SK-N-SH (cell line): Measurements from ENCODE around the gene MKS1. TPM values are rescaled to one million over a fixed set of nuclear protein-coding genes. Genes with fewer than 3 reads are reported as not detected.

Experiments used
- CTCF ChIA-PET: fragments of 300-600, 350-600 bp; formaldehyde crosslinking; extraction: SDS; loops from one replicate; lab custom pipeline; 2021; lab: Yijun Ruan, JAX
- POLR2A ChIA-PET: fragments of 350-600 bp; sonication (Branson Sonifier 250); formaldehyde crosslinking; extraction: SDS; loops from one replicate; lab custom pipeline; 2020; ENCODE audit warnings: antibody characterized with exemption, inconsistent platforms; lab: Yijun Ruan, JAX
- DNase-seq: peaks from one replicate; pipeline ENCODE4 v3.0.0; 2012
- H2AFZ ChIP-seq: fragments of 200-600 bp; sonication (generic); 2 replicates; pipeline ENCODE4 v1.8.1; 2016; ENCODE audit warnings: antibody characterized with exemption, mild to moderate bottlenecking, low read depth
- H3F3A ChIP-seq: fragments of 200-600 bp; sonication (generic); replicated peaks from 2 replicates; pipeline ENCODE3; 2016; ENCODE audit warnings: antibody characterized with exemption, mild to moderate bottlenecking; ENCODE audit not compliant: insufficient read depth
- H3K27ac ChIP-seq, 2 experiments: fragments of 200-500 bp in 1 of 2; fragments of 200-600 bp in 1 of 2; sonication (Bioruptor generic) in 1 of 2; sonication (generic), shearing (Covaris generic) in 1 of 2; 2 replicates each; pipeline versions ENCODE4 v1.5.1 to v1.6.1; 2014 to 2016; ENCODE audit warnings: low read depth in 2 of 2, inconsistent platforms in 1 of 2, low read length in 1 of 2, mild to moderate bottlenecking in 1 of 2, mixed read lengths in 1 of 2
- H3K27me3 ChIP-seq: fragments of 200-600 bp; sonication (generic), shearing (Covaris generic); 2 replicates; pipeline ENCODE4 v1.6.1; 2016; ENCODE audit warnings: mixed run types; ENCODE audit not compliant: insufficient read depth
- H3K36me3 ChIP-seq, 2 experiments: fragments of 200-500 bp in 1 of 2; fragments of 200-600 bp in 1 of 2; sonication (Bioruptor generic) in 1 of 2; sonication (generic) in 1 of 2; replicated peaks in 1 of 2; 2 replicates each; pipeline versions ENCODE3 to v1.5.1; 2014 to 2016; ENCODE audit warnings: low read length in 1 of 2, mild to moderate bottlenecking in 1 of 2; ENCODE audit not compliant: insufficient read depth in 2 of 2, control insufficient read depth in 1 of 2
- H3K4me1 ChIP-seq, 2 experiments: fragments of 200-500 bp in 1 of 2; fragments of 200-600 bp in 1 of 2; sonication (Bioruptor generic) in 1 of 2; sonication (generic), shearing (Covaris generic) in 1 of 2; 2 replicates each; pipeline versions ENCODE4 v1.5.1 to v1.6.1; 2014 to 2016; ENCODE audit warnings: low read depth in 1 of 2, low read length in 1 of 2, mixed run types in 1 of 2; ENCODE audit not compliant: insufficient read depth in 2 of 2, control insufficient read depth in 1 of 2
- H3K4me2 ChIP-seq: fragments of 200-600 bp; sonication (generic), shearing (Covaris generic); 2 replicates; pipeline ENCODE4 v1.6.1; 2017; ENCODE audit warnings: mixed run types
- H3K4me3 ChIP-seq, 2 experiments: fragments of 200-500 bp in 1 of 2; fragments of 200-600 bp in 1 of 2; sonication (Bioruptor generic) in 1 of 2; sonication (generic), shearing (Covaris generic) in 1 of 2; 2 replicates each; pipeline versions ENCODE4 v1.5.1 to v1.8.1; 2014 to 2016; ENCODE audit warnings: low read depth in 2 of 2, inconsistent platforms in 1 of 2, low read length in 1 of 2, mild to moderate bottlenecking in 1 of 2, mixed read lengths in 1 of 2, moderate library complexity in 1 of 2
- H3K79me2 ChIP-seq: fragments of 200-600 bp; sonication (generic); 2 replicates; pipeline ENCODE4 v1.8.1; 2017; ENCODE audit warnings: mild to moderate bottlenecking; ENCODE audit not compliant: insufficient read depth
- H3K9ac ChIP-seq: fragments of 200-600 bp; sonication (generic); 2 replicates; pipeline ENCODE4 v1.6.1; 2017; ENCODE audit warnings: mixed run types
- H3K9me2 ChIP-seq: fragments of 200-600 bp; sonication (generic); 2 replicates; pipeline ENCODE4 v1.6.1; 2017; ENCODE audit warnings: mixed run types
- H3K9me3 ChIP-seq: fragments of 200-600 bp; sonication (generic); 2 replicates; pipeline ENCODE4 v1.6.1; 2017; ENCODE audit warnings: mixed run types, mild to moderate bottlenecking, moderate library complexity
- H4K20me1 ChIP-seq: fragments of 200-600 bp; sonication (generic); 2 replicates; pipeline ENCODE4 v1.6.1; 2017; ENCODE audit warnings: mild to moderate bottlenecking, mixed run types; ENCODE audit not compliant: insufficient read depth
- CTCF ChIP-seq: fragments of 200-600 bp; sonication (generic); IDR thresholded peaks from 2 replicates; pipeline ENCODE4 v1.6.1; 2017; ENCODE audit warnings: antibody characterized with exemption, mild to moderate bottlenecking, moderate library complexity
- MXI1 ChIP-seq: IDR thresholded peaks from 2 replicates; pipeline ENCODE4 v1.6.1; 2012; ENCODE audit warnings: mild to moderate bottlenecking, low read depth, low read length, improper control_type of control experiment
- NFIC ChIP-seq: IDR thresholded peaks from 2 replicates; pipeline ENCODE4 v1.4.0; 2012; ENCODE audit warnings: borderline replicate concordance
- RAD21 ChIP-seq: IDR thresholded peaks from 2 replicates; pipeline ENCODE4 v1.6.1; 2012; ENCODE audit warnings: mild to moderate bottlenecking, low read length
- SMC3 ChIP-seq: IDR thresholded peaks from 2 replicates; pipeline ENCODE4 v1.6.1; 2012; ENCODE audit warnings: low read depth, low read length, improper control_type of control experiment
- TCF12 ChIP-seq: IDR thresholded peaks from 2 replicates; pipeline ENCODE4 v1.4.0; 2012
- ZBTB33 ChIP-seq: IDR thresholded peaks from 2 replicates; pipeline ENCODE4 v1.4.0; 2012; ENCODE audit warnings: low read depth, borderline replicate concordance
- WGBS: methylation state at CpG from one replicate; pipeline ENCODE4 v1.1.6; 2017; ENCODE audit warnings: low lambda C conversion rate; 5-methylcytosine and 5-hydroxymethylcytosine counted together
- polyA plus RNA-seq, 3 experiments: library from polyadenylated mRNA; depleted of rRNA; stranded (reverse); fragments of >200 nt; gene quantifications; 2 replicates each; pipeline ENCODE4 v1.2.3, GENCODE V29; 2012
- TF ChIP-seq, protein P1 (sequence below): fragments of 150-350 bp; IDR thresholded peaks from 2 replicates; pipeline ENCODE4 v1.6.1; 2017; ENCODE audit warnings: antibody characterized with exemption, low read length, low read depth, borderline replicate concordance
- TF ChIP-seq, protein P2 (sequence below): IDR thresholded peaks from 2 replicates; pipeline ENCODE4 v1.6.1; 2012; ENCODE audit warnings: mild to moderate bottlenecking, low read depth, low read length, moderate library complexity

The MKS1 gene
- polyA plus RNA-seq, 1 of the 3 experiments (the other 2 are of a cell fraction) = 28.5 TPM

- Histone ChIP-seq H3K36me3 (no peaks in the 10 kb centered on the region), H3K27me3 (peaks cover 5% of the 10 kb centered on the region; the same call in 1 of the 2 replicates), H3K9me3 (no peaks in the 10 kb centered on the region), H3K4me1 (peaks cover 0 to 2% of the 10 kb centered on the region in 2 experiments; a peak in 1 of 4 replicates), H3K4me3 (no peak overlapping the region)
- peak; percentile 62 for DNase-seq
- WGBS = 11% methylated on average over 2 of the region's 2 CpGs
- POLR2A ChIA-PET = no interaction called here
- TF ChIP-seq MXI1 (no peak), NFIC (no peak), ZBTB33 (no peak), RAD21 (peak; percentile 68), SMC3 (peak; percentile 25; the same call in 1 of the 2 replicates), TCF12 (no peak), CTCF (peak; percentile 48)
- TF ChIP-seq, protein P1, sequence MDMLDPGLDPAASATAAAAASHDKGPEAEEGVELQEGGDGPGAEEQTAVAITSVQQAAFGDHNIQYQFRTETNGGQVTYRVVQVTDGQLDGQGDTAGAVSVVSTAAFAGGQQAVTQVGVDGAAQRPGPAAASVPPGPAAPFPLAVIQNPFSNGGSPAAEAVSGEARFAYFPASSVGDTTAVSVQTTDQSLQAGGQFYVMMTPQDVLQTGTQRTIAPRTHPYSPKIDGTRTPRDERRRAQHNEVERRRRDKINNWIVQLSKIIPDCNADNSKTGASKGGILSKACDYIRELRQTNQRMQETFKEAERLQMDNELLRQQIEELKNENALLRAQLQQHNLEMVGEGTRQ = no peak
- TF ChIP-seq, protein P2, sequence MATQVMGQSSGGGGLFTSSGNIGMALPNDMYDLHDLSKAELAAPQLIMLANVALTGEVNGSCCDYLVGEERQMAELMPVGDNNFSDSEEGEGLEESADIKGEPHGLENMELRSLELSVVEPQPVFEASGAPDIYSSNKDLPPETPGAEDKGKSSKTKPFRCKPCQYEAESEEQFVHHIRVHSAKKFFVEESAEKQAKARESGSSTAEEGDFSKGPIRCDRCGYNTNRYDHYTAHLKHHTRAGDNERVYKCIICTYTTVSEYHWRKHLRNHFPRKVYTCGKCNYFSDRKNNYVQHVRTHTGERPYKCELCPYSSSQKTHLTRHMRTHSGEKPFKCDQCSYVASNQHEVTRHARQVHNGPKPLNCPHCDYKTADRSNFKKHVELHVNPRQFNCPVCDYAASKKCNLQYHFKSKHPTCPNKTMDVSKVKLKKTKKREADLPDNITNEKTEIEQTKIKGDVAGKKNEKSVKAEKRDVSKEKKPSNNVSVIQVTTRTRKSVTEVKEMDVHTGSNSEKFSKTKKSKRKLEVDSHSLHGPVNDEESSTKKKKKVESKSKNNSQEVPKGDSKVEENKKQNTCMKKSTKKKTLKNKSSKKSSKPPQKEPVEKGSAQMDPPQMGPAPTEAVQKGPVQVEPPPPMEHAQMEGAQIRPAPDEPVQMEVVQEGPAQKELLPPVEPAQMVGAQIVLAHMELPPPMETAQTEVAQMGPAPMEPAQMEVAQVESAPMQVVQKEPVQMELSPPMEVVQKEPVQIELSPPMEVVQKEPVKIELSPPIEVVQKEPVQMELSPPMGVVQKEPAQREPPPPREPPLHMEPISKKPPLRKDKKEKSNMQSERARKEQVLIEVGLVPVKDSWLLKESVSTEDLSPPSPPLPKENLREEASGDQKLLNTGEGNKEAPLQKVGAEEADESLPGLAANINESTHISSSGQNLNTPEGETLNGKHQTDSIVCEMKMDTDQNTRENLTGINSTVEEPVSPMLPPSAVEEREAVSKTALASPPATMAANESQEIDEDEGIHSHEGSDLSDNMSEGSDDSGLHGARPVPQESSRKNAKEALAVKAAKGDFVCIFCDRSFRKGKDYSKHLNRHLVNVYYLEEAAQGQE = peak; percentile 90
- TF ChIP-seq, all 33 proteins: peak for 4
- Histone ChIP-seq H3K9ac (no peak overlapping the region), H3K27ac (no peak overlapping the region), H3K79me2 (no peaks in the 10 kb centered on the region), H4K20me1 (no peaks in the 10 kb centered on the region), H3F3A (no peaks in the 10 kb centered on the region), H3K4me2 (no peak overlapping the region), H2AFZ (no peak overlapping the region), H3K9me2 (no peaks in the 10 kb centered on the region)
- CTCF ChIA-PET = interaction anchor here (0.6 to 3.1 kb wide), 18 partner anchors 9 to 188 kb away, joined by 3 to 16 read pairs (median 4); no protein-coding TSS in a partner anchor
Observed at GRCh38 chr17:58172369-58173071, 46.5 kb downstream of the MKS1 start.
